ENCODE results near the gene KDM2B.

DNA sequence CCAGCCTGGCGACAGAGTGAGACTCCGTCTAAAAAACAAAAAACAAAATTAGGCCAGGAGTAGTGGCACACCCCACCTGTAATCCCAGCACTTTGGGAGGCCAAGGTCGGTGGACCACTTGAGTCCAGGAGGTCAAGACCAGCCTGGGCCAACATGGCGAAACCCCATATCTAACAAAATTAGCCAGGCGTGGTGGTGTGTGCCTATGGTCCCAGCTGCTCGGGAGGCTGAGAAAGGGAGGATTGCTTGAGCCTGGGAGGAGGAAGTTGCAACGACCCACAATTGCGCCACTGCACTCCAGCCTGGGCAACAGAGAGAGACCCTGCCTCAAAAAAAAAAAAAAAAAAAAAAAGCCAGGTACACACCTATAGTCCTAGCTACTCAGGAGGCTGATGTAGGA, 37.0 kb downstream of the KDM2B start:
- TF ChIP-seq EZH2 (IDR thresholded peaks at IDR 0.05): no peak
- no peak for TF ChIP-seq POLR2AphosphoS5 (IDR thresholded peaks at IDR 0.05; ENCODE audit: borderline replicate concordance, low read depth, low read length)
- no peak for TF ChIP-seq FOXP2 (optimal IDR thresholded peaks at IDR 0.05; ENCODE audit: control extremely low read depth, extremely low read length, insufficient read depth)

Data from SK-N-MC (cell line).